B cell (primary cell): ENCODE measurements around the gene ARHGDIB.

Experiments used
- EZH2 ChIP-seq: IDR thresholded peaks from 2 replicates; pipeline ENCODE4 v1.6.1; 2012; ENCODE audit warnings: borderline replicate concordance, low read depth, mild to moderate bottlenecking, moderate library complexity, low read length; ENCODE audit not compliant: insufficient read depth, poor library complexity, severe bottlenecking
- TF ChIP-seq, protein P1 (sequence below): fragments of 200-600 bp; IDR thresholded peaks from one replicate; pipeline ENCODE4 v1.8.0; 2022; ENCODE audit warnings: antibody characterized with exemption, mild to moderate bottlenecking

DNA sequence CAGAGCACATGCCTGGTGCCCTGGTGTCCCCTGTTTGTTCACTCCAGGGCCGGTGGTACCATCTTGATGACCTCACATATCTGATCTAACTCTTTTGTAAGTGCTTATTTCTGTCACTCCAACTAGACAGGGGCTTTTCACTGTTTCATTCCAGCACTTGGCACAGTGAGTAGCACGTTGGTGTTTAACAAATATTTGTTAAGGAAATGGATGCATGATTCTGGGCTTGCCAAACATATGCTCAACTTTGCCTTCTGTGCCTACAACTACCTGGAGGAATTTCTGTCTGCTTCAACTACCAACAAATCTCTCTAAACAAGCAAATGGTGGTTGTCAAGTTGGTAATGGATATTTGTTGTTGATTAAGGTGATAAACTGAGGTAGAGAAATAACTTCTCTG is 43.0 kb upstream of the ARHGDIB start:
- TF ChIP-seq, protein P1, sequence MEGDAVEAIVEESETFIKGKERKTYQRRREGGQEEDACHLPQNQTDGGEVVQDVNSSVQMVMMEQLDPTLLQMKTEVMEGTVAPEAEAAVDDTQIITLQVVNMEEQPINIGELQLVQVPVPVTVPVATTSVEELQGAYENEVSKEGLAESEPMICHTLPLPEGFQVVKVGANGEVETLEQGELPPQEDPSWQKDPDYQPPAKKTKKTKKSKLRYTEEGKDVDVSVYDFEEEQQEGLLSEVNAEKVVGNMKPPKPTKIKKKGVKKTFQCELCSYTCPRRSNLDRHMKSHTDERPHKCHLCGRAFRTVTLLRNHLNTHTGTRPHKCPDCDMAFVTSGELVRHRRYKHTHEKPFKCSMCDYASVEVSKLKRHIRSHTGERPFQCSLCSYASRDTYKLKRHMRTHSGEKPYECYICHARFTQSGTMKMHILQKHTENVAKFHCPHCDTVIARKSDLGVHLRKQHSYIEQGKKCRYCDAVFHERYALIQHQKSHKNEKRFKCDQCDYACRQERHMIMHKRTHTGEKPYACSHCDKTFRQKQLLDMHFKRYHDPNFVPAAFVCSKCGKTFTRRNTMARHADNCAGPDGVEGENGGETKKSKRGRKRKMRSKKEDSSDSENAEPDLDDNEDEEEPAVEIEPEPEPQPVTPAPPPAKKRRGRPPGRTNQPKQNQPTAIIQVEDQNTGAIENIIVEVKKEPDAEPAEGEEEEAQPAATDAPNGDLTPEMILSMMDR, result no peak
- TF ChIP-seq EZH2, result no peak
